Measurements from ENCODE around the gene KDELR1. TPM values are rescaled to one million over a fixed set of nuclear protein-coding genes. Genes with fewer than 3 reads are reported as not detected.

Gene KDELR1
- total and polyA plus RNA-seq, 2 donors from 2014 or later: 169 to 204 TPM

DNA sequence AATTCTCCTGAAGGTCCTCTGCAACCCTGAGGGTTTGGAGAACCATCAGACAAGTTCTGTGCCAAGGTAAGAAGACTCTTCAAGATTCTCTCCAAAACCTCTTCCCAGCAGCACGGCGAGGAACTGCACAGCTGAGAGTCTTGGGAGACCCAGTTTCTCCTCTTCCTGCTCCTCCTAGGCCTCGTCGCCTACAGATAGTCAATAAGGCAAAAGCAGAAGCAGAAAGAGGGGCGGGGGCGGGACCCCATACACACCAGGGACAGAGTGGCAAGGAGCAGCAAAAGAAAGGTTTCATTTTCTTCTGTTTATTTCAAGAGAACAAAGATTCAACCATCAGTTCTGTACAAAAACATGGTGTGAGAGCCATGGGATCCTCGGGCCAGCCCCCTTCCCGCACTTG is 9.1 kb downstream of the KDELR1 start:
- FAIRE-seq: no peak
- Histone ChIP-seq H3K4me1 (ENCODE audit: control insufficient read depth in 2 of 3, insufficient read depth in 2 of 3, low read depth in 1 of 3, low read length in 3 of 3) (no peaks in the 10 kb centered on the region), H3K36me3 (ENCODE audit: control insufficient read depth in 2 of 3, insufficient read depth in 3 of 3, low read length in 3 of 3) (peaks cover 3 to 28% (median 18%) of the 10 kb centered on the region in 3 donors), H3K4me3 (ENCODE audit: low read length in 3 of 3) (no peak overlapping the region), H3K9ac (ENCODE audit: low read length in 3 of 3) (no peak overlapping the region), H3K27ac (ENCODE audit: low read depth in 2 of 2, low read length in 2 of 2) (no peak overlapping the region), H3K9me3 (ENCODE audit: control insufficient read depth in 2 of 3, insufficient read depth in 1 of 3, low read length in 3 of 3) (no peaks in the 10 kb centered on the region), H3K27me3 (ENCODE audit: control insufficient read depth, insufficient read depth, low read length) (no peaks in the 10 kb centered on the region)
- DNase-seq: no peak
- intact Hi-C loops (cut with DNase I): no loop called here
- TF ChIP-seq, protein P1, sequence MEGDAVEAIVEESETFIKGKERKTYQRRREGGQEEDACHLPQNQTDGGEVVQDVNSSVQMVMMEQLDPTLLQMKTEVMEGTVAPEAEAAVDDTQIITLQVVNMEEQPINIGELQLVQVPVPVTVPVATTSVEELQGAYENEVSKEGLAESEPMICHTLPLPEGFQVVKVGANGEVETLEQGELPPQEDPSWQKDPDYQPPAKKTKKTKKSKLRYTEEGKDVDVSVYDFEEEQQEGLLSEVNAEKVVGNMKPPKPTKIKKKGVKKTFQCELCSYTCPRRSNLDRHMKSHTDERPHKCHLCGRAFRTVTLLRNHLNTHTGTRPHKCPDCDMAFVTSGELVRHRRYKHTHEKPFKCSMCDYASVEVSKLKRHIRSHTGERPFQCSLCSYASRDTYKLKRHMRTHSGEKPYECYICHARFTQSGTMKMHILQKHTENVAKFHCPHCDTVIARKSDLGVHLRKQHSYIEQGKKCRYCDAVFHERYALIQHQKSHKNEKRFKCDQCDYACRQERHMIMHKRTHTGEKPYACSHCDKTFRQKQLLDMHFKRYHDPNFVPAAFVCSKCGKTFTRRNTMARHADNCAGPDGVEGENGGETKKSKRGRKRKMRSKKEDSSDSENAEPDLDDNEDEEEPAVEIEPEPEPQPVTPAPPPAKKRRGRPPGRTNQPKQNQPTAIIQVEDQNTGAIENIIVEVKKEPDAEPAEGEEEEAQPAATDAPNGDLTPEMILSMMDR (IDR thresholded peaks at IDR 0.05; ENCODE audit: borderline replicate concordance, extremely low read depth, insufficient read depth): no peak

DNA sequence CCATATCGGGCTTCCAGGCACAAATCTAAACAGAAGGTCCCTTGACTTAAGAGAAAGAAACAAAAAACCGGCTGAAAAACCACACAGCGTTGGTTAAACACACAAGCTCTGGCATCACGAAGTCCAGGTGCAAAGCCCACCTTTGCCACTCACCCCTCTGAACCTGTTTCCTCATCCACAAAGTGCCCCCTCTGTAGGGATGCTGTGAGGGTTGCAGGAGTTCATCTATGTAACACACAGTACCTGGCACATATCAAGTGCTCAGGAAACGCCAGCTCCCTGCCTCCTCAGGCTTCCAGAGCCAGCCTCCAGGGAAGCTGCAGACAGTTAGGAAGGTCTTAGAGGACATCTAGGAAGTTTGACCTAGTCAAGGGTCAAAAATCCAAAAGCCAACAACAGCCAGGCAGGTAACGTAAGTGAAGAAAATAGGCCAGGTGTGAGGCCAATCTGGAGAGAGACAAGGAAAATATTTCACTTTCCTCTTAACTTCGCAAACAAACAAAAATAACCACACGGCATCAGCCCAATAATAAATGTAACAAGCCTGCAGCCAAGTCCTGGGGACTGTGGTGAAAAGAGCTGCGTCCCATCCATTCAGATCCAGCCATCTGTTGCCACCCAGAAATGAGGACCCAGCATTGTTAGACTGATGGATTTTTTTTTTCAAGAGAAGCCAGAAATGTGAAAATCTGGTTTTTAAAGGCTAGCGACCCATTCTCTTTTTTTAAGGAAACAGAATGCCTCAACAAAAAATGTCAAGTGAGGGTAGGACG is 10.0 kb downstream of the KDELR1 start:
- Histone ChIP-seq H3K4me1 (ENCODE audit: control insufficient read depth in 2 of 3, insufficient read depth in 2 of 3, low read depth in 1 of 3, low read length in 3 of 3) (no peaks in the 10 kb centered on the region), H3K27ac (ENCODE audit: low read depth in 2 of 2, low read length in 2 of 2) (no peak overlapping the region), H3K27me3 (ENCODE audit: control insufficient read depth, insufficient read depth, low read length) (no peaks in the 10 kb centered on the region), H3K9me3 (ENCODE audit: control insufficient read depth in 2 of 3, insufficient read depth in 1 of 3, low read length in 3 of 3) (no peaks in the 10 kb centered on the region), H3K4me3 (ENCODE audit: low read length in 3 of 3) (no peak overlapping the region), H3K9ac (ENCODE audit: low read length in 3 of 3) (no peak overlapping the region), H3K36me3 (ENCODE audit: control insufficient read depth in 2 of 3, insufficient read depth in 3 of 3, low read length in 3 of 3) (peaks cover 3 to 23% (median 18%) of the 10 kb centered on the region in 3 donors)
- TF ChIP-seq, protein P1 (IDR thresholded peaks at IDR 0.05; ENCODE audit: borderline replicate concordance, extremely low read depth, insufficient read depth): no peak
- no peak for FAIRE-seq
- intact Hi-C loops (cut with DNase I): no loop called here
- no peak for DNase-seq

DNA sequence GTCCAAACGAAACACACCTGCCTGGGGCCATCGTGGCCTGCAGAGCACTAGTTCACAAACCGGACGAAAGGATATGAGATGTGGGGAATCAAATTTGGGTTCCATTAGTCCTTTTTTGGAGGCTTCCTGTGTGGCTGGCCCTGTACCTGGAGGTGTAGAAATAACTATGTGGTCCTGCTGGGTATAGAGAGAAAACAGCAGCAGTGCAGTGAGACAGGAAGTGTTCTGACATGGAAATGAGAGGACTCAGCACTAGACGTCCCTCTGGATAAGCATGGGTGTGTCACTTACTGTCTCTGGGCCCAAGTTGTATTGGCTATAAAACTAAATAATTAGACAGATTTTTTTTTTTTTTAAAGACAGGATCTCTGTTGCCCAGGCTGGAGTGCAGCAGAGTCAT is 12.3 kb downstream of the KDELR1 start:
- no peaks in the 10 kb centered on the region for H3K4me1 ChIP-seq (ENCODE audit: control insufficient read depth in 2 of 3, insufficient read depth in 2 of 3, low read depth in 1 of 3, low read length in 3 of 3)
- H3K9ac ChIP-seq (ENCODE audit: low read length in 3 of 3): no peak overlapping the region
- H3K27me3 ChIP-seq (ENCODE audit: control insufficient read depth, insufficient read depth, low read length): no peaks in the 10 kb centered on the region
- TF ChIP-seq, protein P1 (IDR thresholded peaks at IDR 0.05; ENCODE audit: borderline replicate concordance, extremely low read depth, insufficient read depth): no peak
- no peak overlapping the region for H3K27ac ChIP-seq (ENCODE audit: low read depth in 2 of 2, low read length in 2 of 2)
- FAIRE-seq (no peak), DNase-seq (no peak)
- no peak overlapping the region for H3K4me3 ChIP-seq (ENCODE audit: low read length in 3 of 3)
- intact Hi-C loops (cut with DNase I): no loop called here
- H3K9me3 ChIP-seq (ENCODE audit: control insufficient read depth in 2 of 3, insufficient read depth in 1 of 3, low read length in 3 of 3): no peaks in the 10 kb centered on the region
- peaks cover 0 to 11% (median 5%) of the 10 kb centered on the region in 3 donors for H3K36me3 ChIP-seq (ENCODE audit: control insufficient read depth in 2 of 3, insufficient read depth in 3 of 3, low read length in 3 of 3)

Measured in kidney (tissue), 14 donors.